ENCODE data around the gene CDK14. TPM values are rescaled to one million over a fixed set of nuclear protein-coding genes. Genes with fewer than 3 reads are reported as not detected.
"Not testable (repeated sequence)": the region's sequence is repeated elsewhere in the genome, so short reads cannot be mapped to it uniquely, and the experiment has no call there.

CDK14 gene
- total RNA-seq, 8 experiments from 2014 or later = 9.9 to 50.5 (median 13.3) TPM

DNA sequence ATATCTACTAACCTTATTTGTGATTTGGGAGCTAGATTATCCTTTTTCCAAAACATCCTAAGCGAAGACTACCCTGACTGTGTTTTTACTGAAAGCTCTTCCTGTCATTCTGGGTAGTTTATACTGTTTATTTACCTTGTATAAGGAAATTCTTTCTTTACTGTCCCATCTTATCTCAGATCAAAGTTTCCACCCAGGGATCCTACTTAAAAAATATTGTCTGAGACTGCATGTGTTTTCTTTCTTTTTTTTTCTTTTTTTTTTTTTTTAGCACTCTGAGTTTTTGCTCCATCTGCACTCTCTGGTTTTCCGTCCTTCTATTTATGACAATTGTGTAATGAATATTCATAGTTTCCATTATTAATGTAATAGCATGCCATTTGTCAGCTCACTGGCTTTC, 26.5 kb downstream of the CDK14 start:
- in situ Hi-C loops (cut with MboI; ENCODE audit: low pct_unique_long_range_greater_than_20kb in 2 of 9, low sequenced_read_pairs in 9 of 9, unreplicated experiment in 9 of 9) = no loop called here
- no peak overlapping the region for H3K27ac ChIP-seq
- 68 to 100% (median 94%) methylated on average over 1 to 2 of the region's 2 CpGs for WGBS, 10 experiments
- H3K4me3 ChIP-seq = no peak overlapping the region
- ATAC-seq (replicated peaks in 6 of 8) = no peak
- H3K4me1 ChIP-seq (replicated peaks in 1 of 2) = peaks cover 9 to 26% of the 10 kb centered on the region in 2 donors

GRCh38 chr7:90624225-90624911, 28.2 kb downstream of the CDK14 start:
- in situ Hi-C loops (cut with MboI; ENCODE audit: low pct_unique_long_range_greater_than_20kb in 2 of 9, low sequenced_read_pairs in 9 of 9, unreplicated experiment in 9 of 9) = no loop called here
- no peak overlapping the region for H3K27ac ChIP-seq
- H3K4me3 ChIP-seq = no peak overlapping the region
- peak in 3 of 8 experiments; percentile 21 to 66 (median 24) for ATAC-seq (replicated peaks in 6 of 8)
- H3K4me1 ChIP-seq (replicated peaks in 1 of 2) = peaks cover 9 to 22% of the 10 kb centered on the region in 2 donors
- 22 to 100% (median 75%) methylated on average over 1 to 5 of the region's 5 CpGs; no CpG with 5 or more reads in 1 of the 10 experiments for WGBS, 10 experiments

DNA sequence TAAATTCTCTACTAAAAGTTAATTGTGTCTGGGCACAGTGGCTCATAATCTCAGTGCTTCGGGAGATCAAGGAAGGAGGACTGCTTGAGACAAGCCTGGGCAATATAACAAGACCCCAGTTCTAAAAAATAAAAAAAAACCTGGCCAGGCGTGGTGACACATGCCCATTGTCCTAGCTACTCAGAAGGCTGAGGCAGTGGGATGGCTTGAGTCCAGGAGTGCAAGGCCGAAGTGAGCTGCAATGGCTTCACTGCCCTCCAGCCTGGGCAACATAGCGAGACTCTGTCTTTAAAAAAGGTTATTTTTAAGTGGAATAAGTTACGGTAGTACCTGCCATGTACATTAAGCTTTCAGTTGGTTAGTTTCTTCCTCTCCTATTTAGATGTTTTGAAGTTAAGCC, 28.9 kb downstream of the CDK14 start:
- Histone ChIP-seq H3K4me1 (replicated peaks in 1 of 2) (peaks cover 9 to 22% of the 10 kb centered on the region in 2 donors), H3K27ac (no peak overlapping the region), H3K4me3 (no peak overlapping the region)
- WGBS, 10 experiments = 70 to 100% (median 87%) methylated on average over 1 to 5 of the region's 5 CpGs; no CpG with 5 or more reads in 1 of the 10 experiments
- ATAC-seq (replicated peaks in 6 of 8) = no peak
- in situ Hi-C loops (cut with MboI; ENCODE audit: low pct_unique_long_range_greater_than_20kb in 2 of 9, low sequenced_read_pairs in 9 of 9, unreplicated experiment in 9 of 9) = no loop called here

GRCh38 chr7:90625562-90625961, 29.4 kb downstream of the CDK14 start:
- peaks cover 9 to 22% of the 10 kb centered on the region in 2 donors for H3K4me1 ChIP-seq (replicated peaks in 1 of 2)

GRCh38 chr7:90626013-90626412, 29.9 kb downstream of the CDK14 start:
- no peak overlapping the region for H3K27ac ChIP-seq
- in situ Hi-C loops (cut with MboI; ENCODE audit: low pct_unique_long_range_greater_than_20kb in 2 of 9, low sequenced_read_pairs in 9 of 9, unreplicated experiment in 9 of 9) = no loop called here
- no peak overlapping the region for H3K4me3 ChIP-seq
- peak in 1 of 8 experiments; percentile 46 for ATAC-seq (replicated peaks in 6 of 8)
- WGBS, 10 experiments = 20 to 100% (median 79%) methylated on average over 1 to 3 of the region's 3 CpGs; no CpG with 5 or more reads in 1 of the 10 experiments
- peaks cover 9 to 22% of the 10 kb centered on the region in 2 donors for H3K4me1 ChIP-seq (replicated peaks in 1 of 2)

More at GRCh38 chr7:90625562-90625961, 29.4 kb downstream of the CDK14 start:
- in situ Hi-C loops (cut with MboI; ENCODE audit: low pct_unique_long_range_greater_than_20kb in 2 of 9, low sequenced_read_pairs in 9 of 9, unreplicated experiment in 9 of 9) = no loop called here
- no peak overlapping the region for H3K27ac ChIP-seq
- H3K4me3 ChIP-seq = no peak overlapping the region
- ATAC-seq (replicated peaks in 6 of 8) = peak in 5 of 8 experiments; percentile 40 to 95 (median 79)
- WGBS, 10 experiments = 0 to 87% (median 23%) methylated on average over 1 to 3 of the region's 3 CpGs; no CpG with 5 or more reads in 3 of the 10 experiments

DNA sequence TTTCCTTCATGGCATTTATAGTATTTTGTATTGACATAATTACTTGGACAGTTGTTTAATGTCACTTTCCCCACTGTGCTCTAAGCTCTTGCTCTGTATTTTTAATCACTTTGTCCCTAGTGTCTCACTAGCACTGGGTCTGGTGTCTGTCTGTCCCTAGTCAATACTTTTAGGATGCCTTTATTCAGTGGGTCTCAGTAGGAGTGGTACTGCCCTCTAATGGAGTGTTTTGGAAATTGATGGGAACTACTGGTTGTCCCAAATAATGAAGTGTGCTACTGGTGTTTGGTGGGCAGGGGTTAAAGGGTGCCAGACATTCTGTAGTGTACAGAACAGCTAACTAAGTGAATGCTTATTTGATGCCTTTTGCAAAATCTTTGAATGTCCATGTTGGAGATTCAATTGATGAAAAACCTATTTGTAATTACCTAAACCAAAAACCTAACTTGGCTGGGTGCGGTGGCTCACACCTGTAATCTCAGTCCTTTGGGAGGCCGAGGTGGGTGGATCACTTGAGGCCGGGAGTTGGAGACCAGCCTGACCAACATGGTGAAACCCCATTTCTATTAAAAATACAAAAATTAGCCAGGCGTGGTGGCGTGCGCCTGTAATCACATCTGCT, 33.3 kb downstream of the CDK14 start:
- in situ Hi-C loops (cut with MboI; ENCODE audit: low pct_unique_long_range_greater_than_20kb in 2 of 9, low sequenced_read_pairs in 9 of 9, unreplicated experiment in 9 of 9) = no loop called here
- Histone ChIP-seq H3K27ac (no peak overlapping the region), H3K4me1 (replicated peaks in 1 of 2) (peaks cover 7 to 12% of the 10 kb centered on the region in 2 donors), H3K4me3 (no peak overlapping the region)
- ATAC-seq (replicated peaks in 6 of 8) = peak in 4 of 8 experiments; percentile 32 to 84 (median 75)
- WGBS, 10 experiments = 80 to 100% (median 90%) methylated on average over 1 to 6 of the region's 6 CpGs; no CpG with 5 or more reads in 1 of the 10 experiments

GRCh38 chr7:90631502-90631901, 35.4 kb downstream of the CDK14 start:
- Histone ChIP-seq H3K4me1 (replicated peaks in 1 of 2) (no peaks in the 10 kb centered on the region), H3K4me3 (no peak overlapping the region), H3K27ac (no peak overlapping the region)
- in situ Hi-C loops (cut with MboI; ENCODE audit: low pct_unique_long_range_greater_than_20kb in 2 of 9, low sequenced_read_pairs in 9 of 9, unreplicated experiment in 9 of 9) = no loop called here
- 91 to 100% (median 100%) methylated on average over 2 to 3 of the region's 3 CpGs; no CpG with 5 or more reads in 4 of the 10 experiments for WGBS, 10 experiments
- ATAC-seq (replicated peaks in 6 of 8) = no peak

- 20 to 100% methylated on average over 1 to 2 of the region's 17 CpGs; no CpG with 5 or more reads in 8 of the 10 experiments for WGBS, 10 experiments
- in situ Hi-C loops (cut with MboI; ENCODE audit: low pct_unique_long_range_greater_than_20kb in 2 of 9, low sequenced_read_pairs in 9 of 9, unreplicated experiment in 9 of 9); H3K27ac ChIP-seq; H3K4me3 ChIP-seq; ATAC-seq (replicated peaks in 6 of 8); H3K4me1 ChIP-seq (replicated peaks in 1 of 2): not testable (repeated sequence)
These were observed 43.6 kb downstream of the CDK14 start for GRCh38 chr7:90639683-90640082.

- in situ Hi-C loops (cut with MboI; ENCODE audit: low pct_unique_long_range_greater_than_20kb in 2 of 9, low sequenced_read_pairs in 9 of 9, unreplicated experiment in 9 of 9) = no loop called here
- Histone ChIP-seq H3K27ac (no peak overlapping the region), H3K4me1 (replicated peaks in 1 of 2) (no peaks in the 10 kb centered on the region), H3K4me3 (no peak overlapping the region)
- ATAC-seq (replicated peaks in 6 of 8) = no peak
- 83 to 100% (median 90%) methylated on average over 2 to 4 of the region's 4 CpGs; no CpG with 5 or more reads in 2 of the 10 experiments for WGBS, 10 experiments
These were observed 46.9 kb downstream of the CDK14 start for GRCh38 chr7:90642978-90643377.

GRCh38 chr7:90645784-90646183, 49.7 kb downstream of the CDK14 start:
- peak in 3 of 8 experiments; percentile 23 to 47 (median 27) for ATAC-seq (replicated peaks in 6 of 8)
- no peak overlapping the region for H3K27ac ChIP-seq
- in situ Hi-C loops (cut with MboI; ENCODE audit: low pct_unique_long_range_greater_than_20kb in 2 of 9, low sequenced_read_pairs in 9 of 9, unreplicated experiment in 9 of 9) = no loop called here
- H3K4me1 ChIP-seq (replicated peaks in 1 of 2) = no peaks in the 10 kb centered on the region
- 0 to 57% (median 33%) methylated on average over 1 of the region's 1 CpG; no CpG with 5 or more reads in 2 of the 10 experiments for WGBS, 10 experiments
- H3K4me3 ChIP-seq = no peak overlapping the region

GRCh38 chr7:90648107-90648506, 52.0 kb downstream of the CDK14 start:
- no peaks in the 10 kb centered on the region for H3K4me1 ChIP-seq (replicated peaks in 1 of 2)
- no peak overlapping the region for H3K4me3 ChIP-seq
- no peak overlapping the region for H3K27ac ChIP-seq
- ATAC-seq (replicated peaks in 6 of 8) = no peak
- in situ Hi-C loops (cut with MboI; ENCODE audit: low pct_unique_long_range_greater_than_20kb in 2 of 9, low sequenced_read_pairs in 9 of 9, unreplicated experiment in 9 of 9) = no loop called here
- WGBS, 10 experiments = 90 to 100% (median 100%) methylated on average over 1 to 2 of the region's 2 CpGs; no CpG with 5 or more reads in 2 of the 10 experiments

DNA sequence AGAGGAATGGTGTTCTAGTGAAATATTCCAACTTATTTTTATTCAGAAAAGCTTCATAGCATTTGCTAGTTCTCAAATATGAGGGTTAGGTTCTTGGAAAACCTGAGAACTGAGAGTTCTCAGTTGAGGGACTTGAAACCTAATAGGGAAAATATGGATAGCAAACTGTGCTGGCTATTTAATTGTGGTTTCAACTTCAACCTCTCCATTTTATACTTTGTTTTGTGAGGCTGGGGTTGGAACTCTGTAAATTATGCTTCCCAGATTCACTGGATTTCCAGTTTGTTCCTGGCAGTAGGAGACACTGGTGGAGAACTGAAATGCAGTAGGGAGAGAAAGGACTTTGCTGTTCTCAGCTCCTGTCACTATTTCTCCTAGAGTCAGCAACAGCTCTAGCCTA, 52.7 kb downstream of the CDK14 start:
- in situ Hi-C loops (cut with MboI; ENCODE audit: low pct_unique_long_range_greater_than_20kb in 2 of 9, low sequenced_read_pairs in 9 of 9, unreplicated experiment in 9 of 9) = no loop called here
- no peak for ATAC-seq (replicated peaks in 6 of 8)
- Histone ChIP-seq H3K4me1 (replicated peaks in 1 of 2) (no peaks in the 10 kb centered on the region), H3K27ac (no peak overlapping the region), H3K4me3 (no peak overlapping the region)

DNA sequence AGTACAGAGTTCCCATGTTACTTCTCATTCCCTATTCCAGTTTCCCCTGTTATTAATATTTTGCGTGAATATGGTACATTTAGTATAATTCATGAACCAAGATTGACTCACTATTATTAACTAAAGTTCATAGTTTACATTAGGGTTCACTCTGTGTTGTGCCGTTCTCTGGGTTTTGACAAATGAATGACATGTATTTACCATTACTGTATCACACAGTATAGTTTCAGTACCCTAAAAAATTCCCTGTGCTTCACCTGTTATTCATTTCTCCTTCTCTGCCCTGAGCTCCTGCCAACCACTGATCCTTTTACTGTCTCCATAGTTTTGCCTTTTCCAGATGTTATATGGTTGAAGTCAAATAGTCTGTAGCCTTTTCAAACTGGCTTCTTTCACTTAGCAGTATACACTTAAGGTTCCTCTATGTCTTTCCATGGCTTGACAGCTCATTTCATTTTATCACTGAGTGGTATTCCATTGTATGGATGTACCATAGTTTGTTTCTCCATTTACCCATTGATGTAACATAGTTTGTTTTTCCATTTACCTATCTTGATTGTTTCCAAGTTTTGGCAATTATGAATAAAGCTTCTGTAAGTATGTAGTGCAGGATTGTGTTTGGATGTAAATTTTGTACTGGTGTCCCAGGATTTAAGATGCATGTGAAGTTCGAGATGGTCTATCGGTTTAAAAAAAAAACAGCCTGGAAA, 58.8 kb downstream of the CDK14 start:
- in situ Hi-C loops (cut with MboI; ENCODE audit: low pct_unique_long_range_greater_than_20kb in 2 of 9, low sequenced_read_pairs in 9 of 9, unreplicated experiment in 9 of 9) = no loop called here
- no peak for ATAC-seq (replicated peaks in 6 of 8)
- H3K27ac ChIP-seq = no peak overlapping the region
- no peaks in the 10 kb centered on the region for H3K4me1 ChIP-seq (replicated peaks in 1 of 2)
- no peak overlapping the region for H3K4me3 ChIP-seq
- WGBS, 10 experiments = 75 to 100% (median 98%) methylated on average over 1 to 4 of the region's 4 CpGs

Measured in motor neuron (in vitro differentiated cells).